Measurements from ENCODE around the gene EDIL3. TPM values are rescaled to one million over a fixed set of nuclear protein-coding genes. Genes with fewer than 3 reads are reported as not detected.
"Not testable (repeated sequence)": the region's sequence is repeated elsewhere in the genome, so short reads cannot be mapped to it uniquely, and the experiment has no call there.

Gene EDIL3
- total RNA-seq, 1 experiment from 2014 or later: not detected

DNA sequence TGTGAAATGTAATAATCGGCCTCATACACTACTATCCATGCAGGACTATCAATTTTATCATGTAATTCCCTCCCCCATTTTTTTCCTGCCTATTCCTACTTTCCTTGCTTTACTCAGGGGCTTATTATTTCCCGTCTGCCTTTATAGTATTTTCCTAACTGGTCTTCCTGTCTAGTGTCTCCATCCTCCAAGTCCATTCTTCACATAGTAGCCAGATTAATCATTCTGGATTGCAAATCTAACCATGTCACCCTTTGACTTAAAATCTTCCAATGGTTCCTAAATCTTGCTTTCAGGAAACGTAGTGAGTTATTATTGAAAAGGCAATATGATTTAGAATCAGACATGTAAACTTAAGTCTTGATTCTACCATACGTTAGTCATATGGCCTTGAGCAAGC lies 356.6 kb downstream of the EDIL3 start:
- H3K9me3 Mint-ChIP-seq (ENCODE audit: unreplicated experiment): peaks cover 9% of the 10 kb centered on the region
- DNase-seq: no peak
- no peak overlapping the region for H3K4me3 Mint-ChIP-seq (ENCODE audit: unreplicated experiment)
- no peaks in the 10 kb centered on the region for H3K36me3 ChIP-seq (ENCODE audit: control insufficient read depth, insufficient read depth, low read length)
- H3K27ac Mint-ChIP-seq (ENCODE audit: unreplicated experiment): no peak overlapping the region
- H3K9me3 ChIP-seq: no peaks in the 10 kb centered on the region; the same call in 1 of the 2 replicates
- H3K4me3 ChIP-seq (ENCODE audit: low read depth, low read length): no peak overlapping the region
- H3K4me1 ChIP-seq: no peaks in the 10 kb centered on the region
- no peaks in the 10 kb centered on the region for H3K27me3 Mint-ChIP-seq (ENCODE audit: insufficient read depth, unreplicated experiment)
- TF ChIP-seq, protein P1, sequence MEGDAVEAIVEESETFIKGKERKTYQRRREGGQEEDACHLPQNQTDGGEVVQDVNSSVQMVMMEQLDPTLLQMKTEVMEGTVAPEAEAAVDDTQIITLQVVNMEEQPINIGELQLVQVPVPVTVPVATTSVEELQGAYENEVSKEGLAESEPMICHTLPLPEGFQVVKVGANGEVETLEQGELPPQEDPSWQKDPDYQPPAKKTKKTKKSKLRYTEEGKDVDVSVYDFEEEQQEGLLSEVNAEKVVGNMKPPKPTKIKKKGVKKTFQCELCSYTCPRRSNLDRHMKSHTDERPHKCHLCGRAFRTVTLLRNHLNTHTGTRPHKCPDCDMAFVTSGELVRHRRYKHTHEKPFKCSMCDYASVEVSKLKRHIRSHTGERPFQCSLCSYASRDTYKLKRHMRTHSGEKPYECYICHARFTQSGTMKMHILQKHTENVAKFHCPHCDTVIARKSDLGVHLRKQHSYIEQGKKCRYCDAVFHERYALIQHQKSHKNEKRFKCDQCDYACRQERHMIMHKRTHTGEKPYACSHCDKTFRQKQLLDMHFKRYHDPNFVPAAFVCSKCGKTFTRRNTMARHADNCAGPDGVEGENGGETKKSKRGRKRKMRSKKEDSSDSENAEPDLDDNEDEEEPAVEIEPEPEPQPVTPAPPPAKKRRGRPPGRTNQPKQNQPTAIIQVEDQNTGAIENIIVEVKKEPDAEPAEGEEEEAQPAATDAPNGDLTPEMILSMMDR (IDR thresholded peaks at IDR 0.05; ENCODE audit: insufficient read depth in 1 of 2, low read depth in 1 of 2, low read length in 1 of 2, severe bottlenecking in 1 of 2, unreplicated experiment in 1 of 2): no peak
- H3K36me3 Mint-ChIP-seq (ENCODE audit: insufficient read depth, unreplicated experiment): no peaks in the 10 kb centered on the region
- ChIA-PET POLR2A (no interaction called here), CTCF (no interaction called here)
- BruUV-seq (replicated peaks): no TSS peak
- no peaks in the 10 kb centered on the region for H3K4me1 Mint-ChIP-seq (ENCODE audit: low read depth, unreplicated experiment)
- no peaks in the 10 kb centered on the region for H3K27me3 ChIP-seq (replicated peaks; ENCODE audit: control insufficient read depth, insufficient read depth, low read length)
- intact Hi-C loops (cut with micrococcal nuclease; ENCODE audit: unreplicated experiment): no loop called here

DNA sequence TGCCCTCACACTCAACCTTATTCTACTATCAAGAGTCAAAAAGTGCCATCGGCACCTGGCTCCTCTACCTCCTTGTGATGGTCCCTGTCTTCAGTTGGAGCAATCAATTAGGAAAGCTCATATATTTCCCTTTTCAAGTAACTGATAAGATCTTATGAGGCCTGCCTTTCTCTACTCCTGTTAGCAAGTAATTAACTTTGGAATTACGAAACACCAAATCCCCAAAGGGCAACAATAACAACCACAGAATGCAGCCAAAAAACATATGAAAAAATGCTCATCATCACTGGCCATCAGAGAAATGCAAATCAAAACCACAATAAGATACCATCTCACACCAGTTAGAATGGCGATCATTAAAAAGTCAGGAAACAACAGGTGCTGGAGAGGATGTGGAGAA lies 366.2 kb downstream of the EDIL3 start:
- POLR2A ChIA-PET; H3K4me1 Mint-ChIP-seq (ENCODE audit: low read depth, unreplicated experiment); H3K9me3 ChIP-seq; H3K36me3 Mint-ChIP-seq (ENCODE audit: insufficient read depth, unreplicated experiment); BruUV-seq (replicated peaks); H3K9me3 Mint-ChIP-seq (ENCODE audit: unreplicated experiment); H3K4me3 ChIP-seq (ENCODE audit: low read depth, low read length); H3K27me3 ChIP-seq (replicated peaks; ENCODE audit: control insufficient read depth, insufficient read depth, low read length); H3K27ac Mint-ChIP-seq (ENCODE audit: unreplicated experiment); H3K36me3 ChIP-seq (ENCODE audit: control insufficient read depth, insufficient read depth, low read length); CTCF ChIA-PET; DNase-seq; H3K4me1 ChIP-seq; H3K27me3 Mint-ChIP-seq (ENCODE audit: insufficient read depth, unreplicated experiment); intact Hi-C loops (cut with micrococcal nuclease; ENCODE audit: unreplicated experiment); H3K4me3 Mint-ChIP-seq (ENCODE audit: unreplicated experiment): not testable (repeated sequence)

DNA sequence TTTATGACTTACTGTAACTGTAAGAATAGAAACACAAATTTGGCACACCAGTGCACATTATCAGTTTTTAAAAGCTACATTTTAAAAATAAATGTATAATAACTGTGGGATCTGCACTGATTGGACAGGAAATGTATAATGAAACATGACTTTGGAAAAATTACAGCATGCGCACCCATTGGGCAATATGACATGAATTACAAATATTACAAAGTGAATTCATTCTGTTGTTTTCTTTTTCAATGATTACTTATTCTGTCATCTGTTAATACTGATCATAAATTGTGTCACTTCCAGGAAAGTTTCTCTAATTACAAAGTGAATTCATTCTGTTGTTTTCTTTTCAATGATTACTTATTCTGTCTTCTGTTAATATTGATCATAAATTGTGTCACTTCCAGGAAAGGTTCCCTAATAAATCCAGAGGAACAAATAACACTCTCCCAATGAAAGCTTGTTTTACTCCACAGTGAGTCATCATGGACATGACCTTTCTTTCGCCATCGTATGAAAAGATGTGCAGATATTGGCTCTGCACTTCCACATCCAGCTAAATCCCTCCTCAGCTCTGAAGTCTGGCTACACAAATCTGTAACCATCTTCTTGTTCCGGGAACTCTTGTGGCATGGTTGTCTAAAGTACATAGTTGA lies 367.0 kb downstream of the EDIL3 start:
- Mint-ChIP-seq H3K4me1 (ENCODE audit: low read depth, unreplicated experiment) (no peaks in the 10 kb centered on the region), H3K27ac (ENCODE audit: unreplicated experiment) (no peak overlapping the region), H3K27me3 (ENCODE audit: insufficient read depth, unreplicated experiment) (no peaks in the 10 kb centered on the region), H3K9me3 (ENCODE audit: unreplicated experiment) (no peaks in the 10 kb centered on the region), H3K36me3 (ENCODE audit: insufficient read depth, unreplicated experiment) (no peaks in the 10 kb centered on the region), H3K4me3 (ENCODE audit: unreplicated experiment) (no peak overlapping the region)
- ChIA-PET POLR2A (no interaction called here), CTCF (no interaction called here)
- TF ChIP-seq, protein P1 (IDR thresholded peaks at IDR 0.05; ENCODE audit: insufficient read depth in 1 of 2, low read depth in 1 of 2, low read length in 1 of 2, severe bottlenecking in 1 of 2, unreplicated experiment in 1 of 2): no peak
- Histone ChIP-seq H3K9me3 (no peaks in the 10 kb centered on the region), H3K36me3 (ENCODE audit: control insufficient read depth, insufficient read depth, low read length) (no peaks in the 10 kb centered on the region), H3K4me3 (ENCODE audit: low read depth, low read length) (no peak overlapping the region), H3K27me3 (replicated peaks; ENCODE audit: control insufficient read depth, insufficient read depth, low read length) (no peaks in the 10 kb centered on the region), H3K4me1 (no peaks in the 10 kb centered on the region)
- intact Hi-C loops (cut with micrococcal nuclease; ENCODE audit: unreplicated experiment): no loop called here
- DNase-seq: no peak
- no TSS peak for BruUV-seq (replicated peaks)

DNA sequence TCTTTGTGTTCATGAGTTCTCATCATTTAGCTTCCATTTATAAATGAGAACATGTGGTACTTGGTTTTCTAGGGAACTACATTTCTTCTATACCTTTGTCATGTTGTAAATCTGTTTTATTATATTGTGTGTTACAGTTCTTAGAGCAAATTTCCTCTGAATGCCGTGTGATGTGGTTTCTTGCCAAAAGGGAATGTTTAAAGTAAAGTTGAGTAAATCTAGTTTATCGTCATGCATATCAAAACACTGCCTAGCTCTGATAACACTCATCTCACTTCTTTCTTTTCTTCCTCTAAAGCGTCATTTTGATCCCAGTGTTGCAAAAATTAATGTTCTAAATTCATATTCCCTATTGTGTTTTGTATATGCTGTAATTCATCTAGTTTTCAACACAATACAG lies 368.6 kb downstream of the EDIL3 start:
- Mint-ChIP-seq H3K36me3 (ENCODE audit: insufficient read depth, unreplicated experiment) (no peaks in the 10 kb centered on the region), H3K4me1 (ENCODE audit: low read depth, unreplicated experiment) (no peaks in the 10 kb centered on the region), H3K27me3 (ENCODE audit: insufficient read depth, unreplicated experiment) (peaks cover 8% of the 10 kb centered on the region), H3K27ac (ENCODE audit: unreplicated experiment) (no peak overlapping the region), H3K9me3 (ENCODE audit: unreplicated experiment) (no peaks in the 10 kb centered on the region), H3K4me3 (ENCODE audit: unreplicated experiment) (no peak overlapping the region)
- intact Hi-C loops (cut with micrococcal nuclease; ENCODE audit: unreplicated experiment): no loop called here
- H3K4me3 ChIP-seq (ENCODE audit: low read depth, low read length): no peak overlapping the region
- no peaks in the 10 kb centered on the region for H3K27me3 ChIP-seq (replicated peaks; ENCODE audit: control insufficient read depth, insufficient read depth, low read length)
- CTCF ChIA-PET: no interaction called here
- no peaks in the 10 kb centered on the region for H3K4me1 ChIP-seq
- no peak for DNase-seq
- H3K36me3 ChIP-seq (ENCODE audit: control insufficient read depth, insufficient read depth, low read length): no peaks in the 10 kb centered on the region
- TF ChIP-seq, protein P1 (IDR thresholded peaks at IDR 0.05; ENCODE audit: insufficient read depth in 1 of 2, low read depth in 1 of 2, low read length in 1 of 2, severe bottlenecking in 1 of 2, unreplicated experiment in 1 of 2): no peak
- POLR2A ChIA-PET: no interaction called here
- BruUV-seq (replicated peaks): no TSS peak
- no peaks in the 10 kb centered on the region for H3K9me3 ChIP-seq
